HT-29 (cell line): ENCODE data around the gene PCDH7. TPM values are rescaled to one million over a fixed set of nuclear protein-coding genes. Genes with fewer than 3 reads are reported as not detected.

Source experiments
- DNase-seq: peaks from one replicate; pipeline ENCODE4 v3.0.0-alpha.2; 2015; ENCODE audit warnings: low spot score
- total RNA-seq: library from RNA; depleted of rRNA; stranded (reverse); fragments of >200 nt; shearing (Covaris generic); gene quantifications from 2 replicates; pipeline ENCODE4 v1.2.3, GENCODE V29; 2014

The PCDH7 gene
- total RNA-seq, 1 experiment from 2014 or later, result 0.43 TPM

DNA sequence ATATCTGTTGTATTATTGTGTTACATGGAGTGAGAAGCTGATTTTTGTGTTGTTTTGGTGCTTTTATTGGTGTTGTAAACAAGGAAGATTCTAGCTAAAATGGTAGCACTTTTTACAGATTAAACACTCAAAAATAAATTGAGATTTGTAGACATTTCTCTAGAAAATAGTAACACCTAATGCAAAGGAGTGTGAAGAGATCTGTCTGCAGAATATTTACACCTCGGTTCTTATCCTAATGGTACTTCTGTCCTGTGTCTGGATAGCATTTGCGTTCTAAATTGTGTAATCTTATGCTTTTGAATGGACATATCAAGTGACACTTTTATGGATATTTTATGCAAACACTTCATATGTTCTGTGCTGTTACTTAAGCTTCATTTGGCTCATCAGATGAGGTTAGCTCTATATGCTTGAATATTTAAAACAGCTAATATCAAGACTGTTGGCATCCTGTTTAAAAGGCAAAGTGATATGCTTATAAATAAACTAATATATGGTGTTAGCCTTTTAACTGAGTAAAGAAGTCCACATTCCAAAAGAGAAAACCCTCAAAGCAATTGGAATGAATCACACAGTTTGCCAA lies 6.0 kb downstream of the PCDH7 start:
- DNase-seq, result no peak

DNA sequence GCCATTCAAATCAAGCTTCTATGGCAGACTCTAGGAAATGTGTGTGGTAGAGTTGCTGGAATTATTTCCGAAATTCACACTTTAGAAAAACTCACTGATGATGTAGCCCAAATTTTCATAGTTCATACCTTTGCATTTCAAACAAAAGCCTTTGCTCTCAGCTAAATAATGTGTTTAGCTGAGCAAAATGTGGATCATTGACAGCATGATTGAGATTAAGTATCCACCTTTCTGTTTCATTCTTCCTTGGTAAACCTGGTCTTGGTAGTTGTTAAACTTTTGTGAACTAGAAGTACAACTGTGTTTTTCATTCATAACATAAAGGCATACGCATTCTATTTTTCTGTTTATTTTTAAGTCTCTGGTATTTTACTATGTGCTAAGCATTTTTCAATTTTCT lies 7.2 kb downstream of the PCDH7 start:
- DNase-seq, result no peak

- no peak for DNase-seq
These were observed 8.1 kb downstream of the PCDH7 start for GRCh38 chr4:30728311-30728710.

DNA sequence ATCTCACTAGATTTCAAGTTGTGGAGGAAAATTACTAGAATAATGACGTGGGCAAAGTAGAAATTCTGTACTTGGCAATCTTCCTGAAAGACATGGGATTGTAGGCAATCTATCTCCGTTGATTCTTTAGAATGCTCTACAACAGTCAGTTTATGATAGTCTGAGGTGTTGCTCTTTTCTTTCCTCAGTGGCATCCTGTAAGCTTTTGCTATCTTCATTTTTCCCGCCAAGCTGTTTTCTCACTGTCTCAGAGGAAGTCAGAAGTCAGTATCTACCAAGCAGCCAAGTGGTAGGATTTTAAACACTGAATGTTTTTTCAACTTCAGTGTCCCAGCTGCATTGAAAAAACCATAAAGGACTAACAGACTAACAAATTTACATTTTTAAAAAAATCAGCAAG lies 23.7 kb downstream of the PCDH7 start:
- DNase-seq, result no peak

DNA sequence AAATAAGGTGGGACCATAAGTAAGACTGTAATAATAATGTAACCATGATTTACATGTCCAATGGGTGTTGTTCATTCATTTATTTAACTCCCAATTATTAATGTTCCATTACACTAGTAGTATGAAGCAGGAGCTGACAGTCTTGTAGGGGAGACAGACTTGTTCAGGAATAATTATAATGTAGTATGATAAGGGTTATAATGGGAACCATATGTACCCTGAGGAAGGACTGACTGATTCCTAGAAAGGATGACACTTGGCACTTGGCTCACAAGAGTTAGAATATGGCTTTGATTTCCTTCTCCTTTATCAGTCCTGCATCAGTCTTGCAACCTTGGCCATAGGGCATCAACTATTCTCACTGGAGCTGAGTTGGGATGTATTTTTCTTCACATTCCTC lies 24.2 kb downstream of the PCDH7 start:
- no peak for DNase-seq

GRCh38 chr4:30744957-30745640 lies 24.9 kb downstream of the PCDH7 start:
- DNase-seq, result no peak

DNA sequence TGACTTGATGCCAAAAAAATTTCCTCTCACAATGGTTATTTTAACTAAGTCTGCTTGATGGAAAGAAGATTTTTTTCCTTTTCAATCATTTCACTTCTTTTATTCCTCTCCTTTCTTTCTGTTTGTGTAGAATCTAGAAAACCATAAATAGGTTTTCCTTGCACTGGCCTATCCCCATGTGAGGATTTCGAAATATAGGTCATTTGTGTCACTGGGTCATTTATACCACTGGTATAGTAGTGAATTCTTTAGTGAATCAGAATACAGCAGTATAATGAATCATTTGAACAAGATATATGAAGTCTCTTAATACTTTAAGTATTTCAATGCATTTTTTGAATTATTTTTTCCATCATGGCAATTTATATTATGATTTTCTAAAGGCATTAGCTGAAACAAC lies 26.6 kb downstream of the PCDH7 start:
- DNase-seq, result no peak

DNA sequence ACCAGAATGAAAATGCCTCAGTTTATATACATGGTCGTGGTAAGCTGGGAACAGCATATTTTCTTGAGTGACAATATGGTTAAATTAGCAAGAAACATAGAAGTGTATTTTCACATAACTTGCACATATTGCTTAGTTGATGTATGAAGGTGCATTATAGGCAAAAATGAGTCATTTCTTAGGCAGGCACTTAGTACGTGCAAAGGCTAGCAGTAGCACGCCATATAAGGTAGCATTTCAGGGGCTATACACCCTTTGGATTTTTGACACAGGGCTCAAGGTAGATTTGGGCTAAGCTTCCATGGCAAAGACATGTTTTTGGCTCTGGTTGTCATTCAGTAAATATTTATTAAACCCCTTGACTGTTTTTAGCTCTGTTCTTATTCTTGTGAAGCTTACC lies 33.1 kb downstream of the PCDH7 start:
- DNase-seq, result no peak

DNA sequence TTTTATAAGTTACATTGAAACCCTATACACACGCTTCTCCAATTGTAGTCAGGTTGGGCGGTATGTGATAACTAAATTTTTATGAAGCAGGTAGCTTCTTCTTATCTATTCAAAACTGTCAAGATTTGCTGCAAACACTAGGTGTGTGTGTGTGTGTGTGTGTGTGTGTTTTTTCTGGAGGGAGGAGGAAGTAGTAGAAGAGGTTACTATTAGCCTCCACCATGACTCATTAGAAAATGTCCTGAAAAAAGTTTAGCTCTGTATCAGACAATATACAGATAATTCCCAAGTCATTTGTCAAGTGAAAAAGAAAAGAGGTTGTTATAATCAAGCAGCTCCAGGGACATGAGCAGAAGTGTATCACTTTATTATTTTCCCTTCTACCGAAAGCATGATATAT lies 33.9 kb downstream of the PCDH7 start:
- peak; percentile 19 for DNase-seq

DNA sequence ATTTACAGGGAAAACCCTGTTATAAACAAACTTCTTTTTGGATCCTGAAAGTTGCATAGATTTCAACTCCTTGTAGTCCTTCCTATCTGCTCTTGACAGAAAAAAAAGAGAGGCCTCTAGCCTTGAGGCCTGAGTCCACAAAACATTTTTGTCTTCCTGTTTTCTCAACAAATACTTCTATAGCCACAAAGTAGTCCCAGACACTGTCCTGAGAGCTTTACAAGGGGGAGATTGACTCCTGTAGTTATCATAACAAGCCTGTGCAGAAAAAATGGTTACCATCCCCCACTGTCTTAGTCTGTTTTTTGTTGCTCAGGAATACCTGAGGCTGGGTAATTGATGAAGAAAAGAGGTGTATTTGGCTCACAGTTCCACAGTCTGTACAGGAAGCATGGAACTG lies 35.2 kb downstream of the PCDH7 start:
- no peak for DNase-seq

- no peak for DNase-seq
These were observed 36.4 kb downstream of the PCDH7 start for GRCh38 chr4:30756553-30756952.

DNA sequence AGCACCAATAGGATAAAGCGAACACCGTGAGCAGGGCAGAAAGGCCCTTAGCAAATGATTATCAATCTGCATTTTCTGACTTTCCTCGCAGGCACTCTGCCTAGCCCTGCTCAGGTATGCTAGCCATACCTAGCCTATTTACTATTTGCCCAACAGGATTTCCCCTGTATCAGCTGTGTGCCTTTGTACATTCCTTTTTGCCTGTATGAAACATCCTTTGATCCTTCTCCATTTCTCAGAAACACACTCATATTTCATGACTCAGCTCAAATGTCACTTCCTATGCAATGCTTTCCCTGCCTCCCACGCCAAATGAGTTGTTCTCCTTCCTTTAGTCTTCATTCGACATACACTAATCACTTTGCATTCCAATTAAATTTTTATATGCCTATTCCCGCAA lies 37.2 kb downstream of the PCDH7 start:
- DNase-seq, result peak; percentile 67

- no peak for DNase-seq
These were observed 40.4 kb downstream of the PCDH7 start for GRCh38 chr4:30760551-30760950.

DNA sequence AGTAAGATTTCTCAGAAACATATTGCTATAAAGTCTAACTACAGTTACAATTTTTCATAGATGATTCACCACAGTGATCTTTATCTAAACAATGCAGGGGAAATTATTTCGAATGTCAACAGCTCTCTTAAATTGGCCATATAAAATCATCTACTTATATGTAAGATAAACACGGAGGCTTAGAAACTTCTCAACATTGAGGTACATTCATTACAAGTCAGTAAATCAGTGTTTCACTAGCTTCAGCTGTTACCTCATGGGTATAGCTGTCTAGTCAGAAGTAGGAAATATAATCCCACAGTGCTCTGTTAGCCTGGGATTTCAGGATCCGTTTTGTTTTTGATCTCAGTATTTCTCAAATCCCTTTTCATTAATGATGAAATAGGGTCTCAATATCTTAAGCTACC lies 43.2 kb downstream of the PCDH7 start:
- DNase-seq, result peak; percentile 50

DNA sequence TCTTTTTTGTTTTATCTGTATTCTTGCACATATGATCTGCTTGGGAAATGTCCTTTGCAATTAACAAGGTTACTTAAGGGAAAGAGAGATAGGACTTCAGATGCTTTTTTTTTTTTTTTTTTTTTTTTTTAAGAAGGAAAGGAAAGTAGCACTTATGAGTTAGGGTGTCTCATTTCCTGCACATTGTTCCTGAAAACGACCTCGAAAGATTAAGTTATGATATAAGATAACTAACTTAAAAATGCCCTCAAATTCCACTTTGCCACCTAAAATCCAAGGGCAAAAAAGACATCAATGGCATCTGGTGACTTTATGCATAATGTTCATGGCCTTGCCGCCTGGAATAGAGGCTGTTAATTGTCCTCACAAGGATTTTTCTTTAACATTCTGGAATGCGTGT lies 44.9 kb downstream of the PCDH7 start:
- no peak for DNase-seq

- no peak for DNase-seq
These were observed 47.1 kb downstream of the PCDH7 start for GRCh38 chr4:30767147-30767845.

- no peak for DNase-seq
These were observed 48.1 kb downstream of the PCDH7 start for GRCh38 chr4:30768277-30768676.

DNA sequence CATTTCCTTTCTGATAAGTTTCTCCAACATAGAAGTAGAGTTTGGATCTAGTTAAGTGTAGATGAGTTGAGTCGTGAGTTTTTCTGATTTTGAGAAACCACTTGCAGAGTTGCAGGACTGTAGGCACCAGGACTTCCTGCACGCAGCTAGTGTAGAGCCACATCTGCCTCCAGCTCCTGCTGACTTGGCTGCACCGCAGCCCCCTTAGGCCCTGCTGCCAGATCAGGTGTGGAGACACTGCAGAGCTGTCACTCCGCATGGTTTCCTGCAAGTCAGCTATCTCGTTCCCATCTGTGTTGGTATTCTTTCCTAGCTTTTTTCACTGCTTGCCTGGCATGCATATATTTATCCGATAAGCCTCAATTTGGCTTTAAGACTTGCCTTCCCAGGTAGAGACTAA lies 48.9 kb downstream of the PCDH7 start:
- DNase-seq, result no peak

DNA sequence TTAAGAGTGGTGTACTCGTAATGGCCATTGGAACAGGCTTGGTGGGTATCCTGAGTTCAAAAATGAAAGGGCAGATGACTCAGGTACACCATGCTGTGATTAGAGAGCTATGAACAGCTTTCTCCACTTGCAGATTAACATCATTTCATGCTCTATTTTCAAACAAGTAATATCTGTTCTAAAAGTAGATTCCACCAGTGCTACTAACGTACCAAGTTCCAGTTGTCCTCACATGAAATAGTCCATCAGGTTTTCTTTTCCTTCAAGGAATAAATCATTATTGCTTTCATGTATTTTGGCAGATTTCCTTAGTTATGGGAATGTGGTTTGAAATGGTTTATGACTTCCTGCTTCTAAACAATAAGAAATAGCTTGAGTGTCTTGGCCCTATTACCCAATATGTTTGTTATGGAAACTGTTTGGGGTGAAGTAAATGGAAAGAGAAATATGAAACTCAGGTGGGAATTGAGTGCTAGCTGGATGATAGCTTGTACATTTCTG lies 49.9 kb downstream of the PCDH7 start:
- DNase-seq, result peak; percentile 85

DNA sequence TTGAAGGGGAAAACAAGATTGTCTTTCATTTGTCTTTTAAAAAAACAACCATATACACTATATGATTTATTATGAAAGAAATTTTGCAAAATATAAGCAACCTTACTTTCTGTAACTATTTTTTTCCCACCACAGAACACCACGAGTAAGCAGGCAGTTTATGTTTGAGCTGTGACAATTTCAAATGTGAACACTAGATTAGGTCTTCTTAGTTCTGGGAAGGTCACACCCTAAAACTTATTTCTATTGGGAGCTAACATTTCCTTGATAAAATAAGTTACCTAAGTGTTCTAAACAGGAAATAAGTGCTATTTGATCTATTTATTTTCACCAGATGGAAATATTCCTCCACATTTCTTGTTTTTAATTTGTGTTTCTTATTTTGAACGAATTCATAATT lies 50.6 kb downstream of the PCDH7 start:
- DNase-seq, result no peak

DNA sequence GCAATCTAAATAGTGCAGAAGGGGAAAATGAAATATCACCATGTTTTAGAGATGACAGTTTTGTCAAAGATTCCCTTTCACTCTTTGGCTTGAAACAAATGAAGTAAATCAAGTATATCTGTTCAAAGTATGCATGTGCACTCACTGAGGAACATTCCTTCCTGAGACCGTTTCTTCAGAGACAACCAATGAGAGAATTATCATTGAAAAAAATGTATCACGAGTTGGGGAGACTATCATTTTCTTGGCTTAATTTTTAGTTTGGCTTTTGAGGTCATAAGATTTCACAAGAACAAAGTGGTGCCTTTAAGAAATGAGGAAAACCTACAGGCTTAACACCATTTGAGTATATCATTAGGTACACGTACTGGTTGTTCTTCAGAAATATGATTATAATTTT lies 56.3 kb downstream of the PCDH7 start:
- DNase-seq, result no peak

- no peak for DNase-seq
These were observed 56.8 kb downstream of the PCDH7 start for GRCh38 chr4:30776921-30777415.
